Measurements from ENCODE around the gene PRDM15.

GRCh38 chr21:41763398-41763931 lies 115.7 kb downstream of the PRDM15 start:
- no peak for TF ChIP-seq CTCF (conservative IDR thresholded peaks at IDR 0.05; ENCODE audit: low read length)
- TF ChIP-seq EZH2phosphoT487 (IDR thresholded peaks at IDR 0.05; ENCODE audit: borderline replicate concordance, low read depth, low read length), result no peak
